Body of pancreas (tissue), 4 donors: ENCODE measurements around the gene SCN5A.

Experiments used
- POLR2A ChIP-seq, 3 donors: fragments of 450-650 bp; IDR thresholded peaks; one replicate each; pipeline ENCODE4 v1.6.1; 2016; ENCODE audit warnings: antibody characterized with exemption in 3 of 3, mild to moderate bottlenecking in 2 of 3
- TF ChIP-seq, protein P1 (sequence below), 7 experiments: fragments of 450-650 bp in 4 of 7; fragments of 200-600 bp in 3 of 7; sonication (generic) in 3 of 7; IDR thresholded peaks; one replicate each; pipeline ENCODE4 v1.5.1; 2016 to 2019; ENCODE audit warnings: antibody characterized with exemption in 7 of 7

- TF ChIP-seq, protein P1, sequence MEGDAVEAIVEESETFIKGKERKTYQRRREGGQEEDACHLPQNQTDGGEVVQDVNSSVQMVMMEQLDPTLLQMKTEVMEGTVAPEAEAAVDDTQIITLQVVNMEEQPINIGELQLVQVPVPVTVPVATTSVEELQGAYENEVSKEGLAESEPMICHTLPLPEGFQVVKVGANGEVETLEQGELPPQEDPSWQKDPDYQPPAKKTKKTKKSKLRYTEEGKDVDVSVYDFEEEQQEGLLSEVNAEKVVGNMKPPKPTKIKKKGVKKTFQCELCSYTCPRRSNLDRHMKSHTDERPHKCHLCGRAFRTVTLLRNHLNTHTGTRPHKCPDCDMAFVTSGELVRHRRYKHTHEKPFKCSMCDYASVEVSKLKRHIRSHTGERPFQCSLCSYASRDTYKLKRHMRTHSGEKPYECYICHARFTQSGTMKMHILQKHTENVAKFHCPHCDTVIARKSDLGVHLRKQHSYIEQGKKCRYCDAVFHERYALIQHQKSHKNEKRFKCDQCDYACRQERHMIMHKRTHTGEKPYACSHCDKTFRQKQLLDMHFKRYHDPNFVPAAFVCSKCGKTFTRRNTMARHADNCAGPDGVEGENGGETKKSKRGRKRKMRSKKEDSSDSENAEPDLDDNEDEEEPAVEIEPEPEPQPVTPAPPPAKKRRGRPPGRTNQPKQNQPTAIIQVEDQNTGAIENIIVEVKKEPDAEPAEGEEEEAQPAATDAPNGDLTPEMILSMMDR (IDR thresholded peaks at IDR 0.05), result no peak
- no peak for TF ChIP-seq POLR2A (IDR thresholded peaks at IDR 0.05)
Observed at GRCh38 chr3:38604246-38604645, 45.2 kb downstream of the SCN5A start.
